AG10803 (cell line): ENCODE results near the gene POT1.

Experiments used
- DNase-seq: peaks from one replicate; pipeline ENCODE4 v3.0.0; 2010; ENCODE audit warnings: low read depth
- H3K4me3 ChIP-seq: 2 replicates; pipeline ENCODE4 v1.5.1; 2011; ENCODE audit warnings: mild to moderate bottlenecking, low read length, control low read depth
- CTCF ChIP-seq: conservative IDR thresholded peaks from 2 replicates; pipeline ENCODE4 v1.5.1; 2011; ENCODE audit warnings: mild to moderate bottlenecking, low read length, control low read depth, inconsistent platforms

The POT1 gene

GRCh38 chr7:124843336-124843735, 86.3 kb downstream of the POT1 start:
- TF ChIP-seq CTCF, result no peak
- no peak overlapping the region for H3K4me3 ChIP-seq
- no peak for DNase-seq

DNA sequence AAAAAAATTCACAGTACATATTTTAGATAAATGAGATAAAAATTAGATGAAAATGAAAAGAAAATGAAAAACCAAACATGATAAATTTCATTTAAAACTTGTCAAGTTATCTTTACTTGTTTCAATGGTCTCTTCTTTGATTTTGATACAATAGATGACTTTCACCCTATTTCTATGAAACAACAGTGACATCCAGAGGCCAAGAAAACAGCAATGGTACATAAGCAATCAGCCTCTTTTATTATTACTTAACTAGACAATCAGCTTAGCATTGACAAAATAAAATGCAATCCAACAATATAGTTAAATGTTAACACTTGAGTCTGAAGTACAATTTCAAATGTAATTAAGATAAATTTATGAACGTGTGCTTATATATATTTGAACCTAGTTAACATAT, 89.2 kb downstream of the POT1 start:
- no peak for DNase-seq
- TF ChIP-seq CTCF, result no peak

GRCh38 chr7:124839687-124840086, 89.9 kb downstream of the POT1 start:
- TF ChIP-seq CTCF, result no peak
- no peak for DNase-seq
- H3K4me3 ChIP-seq, result no peak overlapping the region

More for the DNA sequence above, 89.2 kb downstream of the POT1 start:
- no peak overlapping the region for H3K4me3 ChIP-seq

DNA sequence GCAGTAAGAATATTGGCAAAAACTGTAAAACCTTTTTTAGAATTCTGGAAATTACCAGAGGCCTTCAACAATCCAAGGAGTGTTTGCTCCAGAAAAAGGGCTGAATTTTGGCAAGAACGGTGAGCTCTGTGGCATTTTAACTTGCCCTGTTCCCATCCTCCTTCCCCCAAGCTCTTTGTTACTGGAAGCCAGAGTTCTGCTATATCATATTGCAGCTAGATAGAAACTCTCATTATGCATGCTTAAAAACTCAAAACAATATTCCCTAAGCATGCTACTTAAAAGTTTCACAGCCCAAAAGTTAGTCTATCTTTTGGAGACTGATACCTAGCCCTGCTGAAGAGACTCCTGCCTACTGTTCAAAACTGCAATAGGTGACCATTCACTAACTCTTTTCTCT, 93.5 kb downstream of the POT1 start:
- no peak for TF ChIP-seq CTCF
- DNase-seq, result no peak
- no peak overlapping the region for H3K4me3 ChIP-seq

GRCh38 chr7:124818807-124819206, 110.8 kb downstream of the POT1 start:
- no peak overlapping the region for H3K4me3 ChIP-seq
- TF ChIP-seq CTCF, result no peak
- no peak for DNase-seq

- H3K4me3 ChIP-seq, result no peak overlapping the region
- TF ChIP-seq CTCF, result no peak
- DNase-seq, result no peak
Measured at GRCh38 chr7:124813994-124814798, 115.4 kb downstream of the POT1 start.

DNA sequence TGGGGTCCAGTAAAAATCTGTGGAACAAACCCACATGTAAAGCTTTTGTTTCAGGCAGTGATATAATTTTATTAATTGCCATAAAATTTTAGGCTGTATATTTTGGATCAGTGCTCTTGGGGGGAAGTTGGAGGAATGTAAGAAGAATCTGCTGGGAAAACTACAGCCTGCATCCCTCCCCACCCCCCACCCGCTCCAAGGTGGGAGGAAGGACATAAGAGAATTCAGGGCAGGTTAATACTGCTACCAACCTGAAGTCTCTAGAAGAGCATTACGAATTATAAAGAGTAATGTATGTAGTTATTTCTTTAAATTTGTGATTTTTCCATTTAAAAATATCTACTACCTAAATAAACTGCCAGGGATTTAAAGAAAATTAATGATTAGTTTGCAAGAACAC, 116.9 kb downstream of the POT1 start:
- DNase-seq, result no peak
- H3K4me3 ChIP-seq, result no peak overlapping the region
- TF ChIP-seq CTCF, result no peak
